Kidney epithelial cell (primary cell): ENCODE data around the gene ROR1. TPM values are rescaled to one million over a fixed set of nuclear protein-coding genes. Genes with fewer than 3 reads are reported as not detected.

Experiments
- DNase-seq: peaks from one replicate; pipeline ENCODE4 v3.0.0-alpha.2; 2010; ENCODE audit warnings: low read depth
- H3K27me3 ChIP-seq: 2 replicates; pipeline ENCODE4 v1.6.0; 2011; ENCODE audit warnings: low read length; ENCODE audit not compliant: control insufficient read depth, insufficient read depth
- H3K36me3 ChIP-seq: 2 replicates; pipeline ENCODE4 v1.5.1; 2011; ENCODE audit warnings: low read length; ENCODE audit not compliant: control insufficient read depth, insufficient read depth
- H3K4me3 ChIP-seq: 2 replicates; pipeline ENCODE4 v1.5.1; 2011; ENCODE audit warnings: low read depth, mild to moderate bottlenecking, control low read depth, low read length
- CTCF ChIP-seq: IDR thresholded peaks from 2 replicates; pipeline ENCODE4 v1.5.1; 2011; ENCODE audit warnings: mild to moderate bottlenecking, moderate library complexity, low read length, control low read depth, inconsistent platforms; ENCODE audit not compliant: insufficient read depth, poor library complexity, severe bottlenecking
- total RNA-seq: library from RNA; depleted of rRNA; stranded (reverse); fragments of >200 nt; gene quantifications from 2 replicates; pipeline ENCODE4 v1.2.3, GENCODE V29; 2015

The ROR1 gene
- total RNA-seq, 1 donor from 2014 or later, result 21.5 TPM

GRCh38 chr1:63817152-63817667 is 43.4 kb downstream of the ROR1 start:
- DNase-seq, result no peak
- Histone ChIP-seq H3K36me3 (no peaks in the 10 kb centered on the region), H3K4me3 (no peak overlapping the region), H3K27me3 (no peaks in the 10 kb centered on the region)
- no peak for TF ChIP-seq CTCF

GRCh38 chr1:63817700-63818099 is 43.9 kb downstream of the ROR1 start:
- DNase-seq, result no peak
- no peak for TF ChIP-seq CTCF
- Histone ChIP-seq H3K27me3 (no peaks in the 10 kb centered on the region), H3K36me3 (no peaks in the 10 kb centered on the region), H3K4me3 (no peak overlapping the region)

- no peak for TF ChIP-seq CTCF
- no peak for DNase-seq
- no peaks in the 10 kb centered on the region for H3K36me3 ChIP-seq
- no peaks in the 10 kb centered on the region for H3K27me3 ChIP-seq
- H3K4me3 ChIP-seq, result no peak overlapping the region
Measured at GRCh38 chr1:63818567-63819325, 44.9 kb downstream of the ROR1 start.

GRCh38 chr1:63819795-63820194 is 46.0 kb downstream of the ROR1 start:
- no peaks in the 10 kb centered on the region for H3K36me3 ChIP-seq
- DNase-seq, result no peak
- no peak overlapping the region for H3K4me3 ChIP-seq
- no peak for TF ChIP-seq CTCF
- H3K27me3 ChIP-seq, result no peaks in the 10 kb centered on the region

GRCh38 chr1:63821091-63822005 is 47.5 kb downstream of the ROR1 start:
- H3K36me3 ChIP-seq, result no peaks in the 10 kb centered on the region
- no peak for DNase-seq
- no peaks in the 10 kb centered on the region for H3K27me3 ChIP-seq
- no peak overlapping the region for H3K4me3 ChIP-seq
- no peak for TF ChIP-seq CTCF
